ENCODE measurements around the gene EXOSC5. TPM values are rescaled to one million over a fixed set of nuclear protein-coding genes. Genes with fewer than 3 reads are reported as not detected.
A peak's percentile ranks its signal among the peaks of the same experiment; 100 is the strongest.

The EXOSC5 gene
- total RNA-seq, 2 donors from 2014 or later = 12.0 to 13.0 TPM

DNA sequence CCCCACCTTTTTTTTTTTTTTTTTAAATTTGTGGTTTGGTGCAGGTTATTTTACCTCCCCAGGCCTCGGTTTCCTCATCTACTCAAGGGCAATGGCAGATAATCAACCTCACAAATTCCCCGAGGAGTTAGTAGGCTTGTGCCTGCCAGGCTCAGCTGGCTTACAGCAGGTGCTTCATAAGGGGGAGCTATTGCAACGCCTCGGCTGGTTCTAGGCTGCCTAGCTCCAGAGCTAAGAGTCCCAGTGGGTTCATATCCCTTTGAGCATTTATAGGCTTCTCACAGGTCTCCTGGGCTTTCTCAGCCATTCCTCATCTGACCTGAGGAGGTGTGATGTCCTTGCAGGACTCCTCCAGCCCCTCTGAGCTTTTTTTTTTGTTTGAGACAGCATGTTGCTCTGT is 11.1 kb upstream of the EXOSC5 start:
- Mint-ChIP-seq H3K36me3 (ENCODE audit: low read depth) (peaks cover 2% of the 10 kb centered on the region), H3K4me3 (no peak overlapping the region), H3K27ac (no peak overlapping the region), H3K27me3 (no peaks in the 10 kb centered on the region), H3K4me1 (peaks cover 17% of the 10 kb centered on the region)
- DNase-seq = no peak
- ATAC-seq = no peak
- H3K9me3 ChIP-seq (ENCODE audit: control insufficient read depth, low read length, poor library complexity, severe bottlenecking) = no peaks in the 10 kb centered on the region

- H3K4me1 Mint-ChIP-seq = peaks cover 17% of the 10 kb centered on the region
- no peak overlapping the region for H3K27ac Mint-ChIP-seq
- H3K36me3 Mint-ChIP-seq (ENCODE audit: low read depth) = peaks cover 2% of the 10 kb centered on the region
- no peak overlapping the region for H3K4me3 Mint-ChIP-seq
- H3K27me3 Mint-ChIP-seq = no peaks in the 10 kb centered on the region
- no peaks in the 10 kb centered on the region for H3K9me3 ChIP-seq (ENCODE audit: control insufficient read depth, low read length, poor library complexity, severe bottlenecking)
- ATAC-seq (no peak), DNase-seq (no peak)
Measured at GRCh38 chr19:41407271-41407670, 10.1 kb upstream of the EXOSC5 start.

DNA sequence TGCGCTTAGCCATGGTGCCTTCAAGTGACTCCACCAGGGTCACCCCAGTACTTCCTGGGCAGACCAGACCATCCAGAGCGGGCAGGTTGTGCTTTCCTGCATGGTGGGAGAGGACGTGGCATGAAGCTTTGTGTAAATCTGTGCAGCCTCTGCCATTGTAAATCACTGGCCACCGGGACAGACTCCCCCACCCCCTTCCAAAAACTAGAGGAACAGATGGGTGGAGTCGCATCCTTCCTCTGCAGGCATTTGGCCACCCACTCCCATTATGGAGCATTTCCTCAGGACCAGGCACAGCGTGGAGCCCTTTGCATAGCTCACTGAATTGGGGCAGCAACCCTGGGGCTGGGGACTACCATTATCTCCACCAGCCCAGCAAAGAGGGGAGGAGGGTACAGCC is 8.6 kb upstream of the EXOSC5 start:
- no peak overlapping the region for H3K27ac Mint-ChIP-seq
- H3K27me3 Mint-ChIP-seq = no peaks in the 10 kb centered on the region
- DNase-seq (no peak), ATAC-seq (no peak)
- H3K9me3 ChIP-seq (ENCODE audit: control insufficient read depth, low read length, poor library complexity, severe bottlenecking) = no peaks in the 10 kb centered on the region
- peaks cover 2% of the 10 kb centered on the region for H3K36me3 Mint-ChIP-seq (ENCODE audit: low read depth)
- H3K4me3 Mint-ChIP-seq = no peak overlapping the region
- peaks cover 22% of the 10 kb centered on the region for H3K4me1 Mint-ChIP-seq

DNA sequence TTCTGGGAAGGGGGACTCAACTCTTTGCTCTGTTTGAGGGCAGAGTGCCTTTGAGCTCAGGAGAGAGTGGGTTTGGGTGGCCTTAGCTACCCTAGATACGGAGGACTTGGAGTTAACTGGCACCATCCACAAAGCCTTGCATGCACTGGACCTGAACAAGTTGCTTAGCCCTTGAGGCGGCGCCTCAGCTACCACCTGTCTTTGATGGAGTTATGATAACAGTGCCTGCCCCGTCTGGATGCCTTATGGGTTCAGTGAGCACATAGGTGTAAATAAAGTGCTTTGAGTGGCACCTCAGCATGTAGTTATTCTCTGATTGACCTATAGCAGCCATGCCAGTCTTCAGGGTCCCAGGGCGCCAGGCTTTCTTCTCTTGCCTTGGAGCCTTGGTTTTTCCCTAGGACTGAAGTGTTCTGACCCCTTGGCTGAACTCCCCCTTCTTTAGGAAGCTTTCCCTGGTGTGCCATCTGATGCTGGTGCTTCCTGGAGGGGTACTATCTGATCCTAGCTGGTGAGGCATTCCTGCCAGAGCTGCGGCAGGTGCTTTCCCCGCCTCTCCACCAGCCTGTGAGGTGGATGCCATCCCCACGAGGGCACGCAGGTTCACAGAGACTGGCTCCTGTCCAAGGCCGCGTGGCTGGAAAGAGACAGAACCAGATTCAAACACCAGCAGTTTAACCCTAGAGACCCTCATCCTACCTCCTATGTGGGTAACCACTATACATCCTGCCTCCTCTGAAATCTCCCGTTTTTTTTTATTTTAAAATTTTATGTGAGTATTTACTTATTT is 6.2 kb upstream of the EXOSC5 start:
- ATAC-seq = no peak
- peaks cover 2% of the 10 kb centered on the region for H3K36me3 Mint-ChIP-seq (ENCODE audit: low read depth)
- no peaks in the 10 kb centered on the region for H3K9me3 ChIP-seq (ENCODE audit: control insufficient read depth, low read length, poor library complexity, severe bottlenecking)
- no peaks in the 10 kb centered on the region for H3K27me3 Mint-ChIP-seq
- DNase-seq = no peak
- H3K27ac Mint-ChIP-seq = peak overlapping the region; percentile 34
- H3K4me3 Mint-ChIP-seq = no peak overlapping the region
- peaks cover 24% of the 10 kb centered on the region for H3K4me1 Mint-ChIP-seq

DNA sequence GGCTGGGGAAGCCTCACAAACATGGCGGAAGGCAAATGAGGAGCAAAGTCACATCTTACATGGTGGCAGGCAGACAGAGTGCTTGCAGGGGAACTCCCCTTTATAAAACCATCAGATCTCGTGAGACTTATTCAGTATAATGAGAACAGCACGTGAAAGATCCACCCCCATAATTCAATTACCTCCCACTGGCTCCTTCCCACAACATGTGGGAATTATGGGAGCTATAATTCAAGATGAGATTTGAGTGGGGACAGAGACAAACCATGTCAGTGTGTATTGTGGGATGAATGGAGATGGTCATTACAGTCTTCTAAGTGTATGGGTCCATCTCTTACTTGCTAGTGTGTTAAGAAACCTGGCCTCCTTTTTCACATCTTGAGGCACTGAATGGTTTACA is 4.9 kb upstream of the EXOSC5 start:
- Mint-ChIP-seq H3K4me1 (peaks cover 33% of the 10 kb centered on the region), H3K4me3 (no peak overlapping the region), H3K27ac (peak overlapping the region; percentile 59), H3K36me3 (ENCODE audit: low read depth) (peaks cover 1% of the 10 kb centered on the region), H3K27me3 (no peaks in the 10 kb centered on the region)
- H3K9me3 ChIP-seq (ENCODE audit: control insufficient read depth, low read length, poor library complexity, severe bottlenecking) = no peaks in the 10 kb centered on the region
- ATAC-seq (no peak), DNase-seq (no peak)

DNA sequence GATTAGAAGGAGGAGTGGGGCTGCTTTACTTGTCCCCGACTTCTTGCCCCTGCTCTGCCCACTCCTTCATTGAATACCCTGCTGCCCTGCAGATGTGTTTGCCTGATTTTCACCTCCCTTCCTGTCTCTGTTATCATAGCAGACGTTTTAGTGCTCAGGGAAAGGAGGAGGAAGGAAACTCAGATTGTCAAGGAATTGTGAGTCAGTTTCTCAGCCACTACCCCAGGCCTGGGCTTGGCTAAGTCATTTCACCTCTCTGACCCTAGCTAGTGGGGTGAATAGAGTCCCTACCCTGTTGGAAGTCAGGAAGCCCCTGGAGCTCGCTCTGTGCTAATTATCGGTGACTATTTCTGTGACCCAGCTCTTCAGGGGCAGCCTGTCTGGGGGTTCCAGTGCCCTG is 4.3 kb upstream of the EXOSC5 start:
- Mint-ChIP-seq H3K36me3 (ENCODE audit: low read depth) (no peaks in the 10 kb centered on the region), H3K4me1 (peaks cover 33% of the 10 kb centered on the region), H3K4me3 (no peak overlapping the region), H3K27me3 (no peaks in the 10 kb centered on the region), H3K27ac (peak overlapping the region; percentile 59)
- ATAC-seq (no peak), DNase-seq (no peak)
- H3K9me3 ChIP-seq (ENCODE audit: control insufficient read depth, low read length, poor library complexity, severe bottlenecking) = no peaks in the 10 kb centered on the region

DNA sequence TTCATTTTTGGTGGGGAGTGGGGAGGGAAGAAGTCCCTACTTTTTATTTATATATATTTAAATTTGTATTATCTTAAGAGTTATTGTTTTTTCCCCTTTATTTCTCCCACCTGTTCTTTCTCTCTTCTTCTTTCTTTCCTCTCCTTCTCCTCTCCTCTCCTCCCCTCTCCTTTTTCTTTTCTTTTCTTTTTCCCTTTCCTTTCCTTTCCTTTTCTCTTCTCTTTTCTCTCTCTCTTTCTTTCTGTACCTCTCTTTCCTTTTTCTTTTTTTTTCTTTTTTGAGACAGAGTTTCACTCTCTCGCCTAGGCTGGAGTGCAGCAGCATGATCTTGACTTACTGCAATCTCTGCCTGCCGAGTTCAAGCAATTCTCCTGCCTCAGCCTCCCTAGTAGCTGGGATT is 2.4 kb upstream of the EXOSC5 start:
- ATAC-seq (no peak), DNase-seq (no peak)
- Mint-ChIP-seq H3K27me3 (no peaks in the 10 kb centered on the region), H3K4me1 (peaks cover 44% of the 10 kb centered on the region), H3K27ac (peak overlapping the region; percentile 100), H3K36me3 (ENCODE audit: low read depth) (no peaks in the 10 kb centered on the region), H3K4me3 (peak overlapping the region; percentile 81)
- no peaks in the 10 kb centered on the region for H3K9me3 ChIP-seq (ENCODE audit: control insufficient read depth, low read length, poor library complexity, severe bottlenecking)

GRCh38 chr19:41399091-41399490 is 1.9 kb upstream of the EXOSC5 start:
- Mint-ChIP-seq H3K4me1 (peaks cover 44% of the 10 kb centered on the region), H3K27me3 (no peaks in the 10 kb centered on the region), H3K36me3 (ENCODE audit: low read depth) (no peaks in the 10 kb centered on the region), H3K4me3 (peak overlapping the region; percentile 97), H3K27ac (peak overlapping the region; percentile 100)
- no peak for ATAC-seq
- H3K9me3 ChIP-seq (ENCODE audit: control insufficient read depth, low read length, poor library complexity, severe bottlenecking) = no peaks in the 10 kb centered on the region
- no peak for DNase-seq

DNA sequence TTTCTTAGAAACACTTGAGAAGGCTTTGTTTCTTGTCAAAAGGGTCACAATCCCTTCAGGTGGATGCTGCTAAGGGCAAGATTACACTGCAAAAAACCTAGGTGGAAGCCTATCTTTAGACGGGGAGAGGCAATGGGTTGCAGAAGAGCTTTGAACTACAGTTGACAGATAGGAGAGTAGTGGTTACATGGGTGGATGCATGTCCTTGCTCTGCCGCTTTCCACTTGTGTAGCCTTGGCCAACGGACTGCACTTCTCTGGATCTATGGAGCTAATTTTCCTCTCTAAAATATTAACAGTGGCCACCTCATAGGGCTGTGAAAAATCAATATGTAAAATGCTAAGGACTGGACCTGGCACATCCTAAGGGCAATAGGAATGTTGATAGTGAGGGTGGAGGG is 1.4 kb upstream of the EXOSC5 start:
- H3K4me3 Mint-ChIP-seq = peak overlapping the region; percentile 97
- DNase-seq (no peak), ATAC-seq (no peak)
- H3K36me3 Mint-ChIP-seq (ENCODE audit: low read depth) = no peaks in the 10 kb centered on the region
- H3K27me3 Mint-ChIP-seq = no peaks in the 10 kb centered on the region
- H3K4me1 Mint-ChIP-seq = peaks cover 41% of the 10 kb centered on the region
- peak overlapping the region; percentile 100 for H3K27ac Mint-ChIP-seq
- no peaks in the 10 kb centered on the region for H3K9me3 ChIP-seq (ENCODE audit: control insufficient read depth, low read length, poor library complexity, severe bottlenecking)

GRCh38 chr19:41398050-41398418 is 875 bp upstream of the EXOSC5 start:
- no peaks in the 10 kb centered on the region for H3K27me3 Mint-ChIP-seq
- H3K27ac Mint-ChIP-seq = peak overlapping the region; percentile 100
- DNase-seq (no peak), ATAC-seq (no peak)
- no peaks in the 10 kb centered on the region for H3K36me3 Mint-ChIP-seq (ENCODE audit: low read depth)
- peak overlapping the region; percentile 97 for H3K4me3 Mint-ChIP-seq
- H3K9me3 ChIP-seq (ENCODE audit: control insufficient read depth, low read length, poor library complexity, severe bottlenecking) = no peaks in the 10 kb centered on the region
- H3K4me1 Mint-ChIP-seq = peaks cover 39% of the 10 kb centered on the region

- no peaks in the 10 kb centered on the region for H3K9me3 ChIP-seq (ENCODE audit: control insufficient read depth, low read length, poor library complexity, severe bottlenecking)
- H3K4me1 Mint-ChIP-seq = peaks cover 34% of the 10 kb centered on the region
- H3K36me3 Mint-ChIP-seq (ENCODE audit: low read depth) = no peaks in the 10 kb centered on the region
- H3K27ac Mint-ChIP-seq = peak overlapping the region; percentile 100
- no peak for DNase-seq
- ATAC-seq = no peak
- H3K27me3 Mint-ChIP-seq = no peaks in the 10 kb centered on the region
- H3K4me3 Mint-ChIP-seq = peak overlapping the region; percentile 97
Measured at GRCh38 chr19:41395355-41395754, 1.8 kb downstream of the EXOSC5 start.

DNA sequence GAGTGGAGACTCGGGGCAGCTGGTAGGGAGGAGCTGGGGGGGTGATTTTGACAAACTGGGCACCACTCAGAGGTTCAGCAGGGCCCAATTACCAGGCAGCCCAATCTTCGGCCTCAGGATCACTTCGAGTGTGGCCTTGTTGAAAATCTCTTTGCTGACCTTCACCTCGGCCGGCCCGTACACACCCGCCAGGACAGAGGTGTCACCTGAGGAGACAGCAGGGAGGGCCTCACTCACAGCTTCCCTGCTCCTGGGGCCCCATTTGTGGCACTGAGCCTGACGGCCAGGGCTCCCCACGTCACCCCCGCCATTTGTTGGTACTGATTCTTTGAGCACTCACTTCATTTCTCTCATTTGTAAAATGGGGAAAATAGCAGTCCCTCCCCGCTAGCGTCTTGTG is 4.4 kb downstream of the EXOSC5 start:
- Mint-ChIP-seq H3K27me3 (no peaks in the 10 kb centered on the region), H3K4me3 (no peak overlapping the region), H3K36me3 (ENCODE audit: low read depth) (no peaks in the 10 kb centered on the region), H3K27ac (no peak overlapping the region), H3K4me1 (peaks cover 18% of the 10 kb centered on the region)
- no peak for DNase-seq
- H3K9me3 ChIP-seq (ENCODE audit: control insufficient read depth, low read length, poor library complexity, severe bottlenecking) = no peaks in the 10 kb centered on the region
- no peak for ATAC-seq

DNA sequence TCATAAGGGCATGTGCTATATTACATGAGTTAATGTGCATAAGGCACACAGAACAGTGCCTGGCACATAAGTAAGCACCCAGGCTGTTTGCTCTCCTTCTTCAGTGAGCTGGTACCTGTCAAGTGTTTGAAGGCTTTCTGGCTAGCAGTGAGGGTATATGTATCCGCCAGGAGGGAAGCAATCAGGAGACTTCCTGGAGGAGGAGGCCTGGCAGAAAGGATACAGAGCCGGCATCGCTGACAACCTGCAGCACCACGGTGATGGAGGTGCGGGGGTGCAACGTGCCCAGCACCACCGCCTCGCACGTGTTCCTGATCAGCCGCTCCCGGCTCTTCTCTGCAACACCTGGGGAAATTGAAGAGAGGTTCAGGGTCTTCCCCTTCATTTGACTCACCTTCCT is 5.5 kb downstream of the EXOSC5 start:
- Mint-ChIP-seq H3K36me3 (ENCODE audit: low read depth) (no peaks in the 10 kb centered on the region), H3K4me1 (peaks cover 14% of the 10 kb centered on the region), H3K4me3 (no peak overlapping the region), H3K27me3 (no peaks in the 10 kb centered on the region), H3K27ac (peak overlapping the region; percentile 27)
- DNase-seq = no peak
- H3K9me3 ChIP-seq (ENCODE audit: control insufficient read depth, low read length, poor library complexity, severe bottlenecking) = no peaks in the 10 kb centered on the region
- no peak for ATAC-seq

DNA sequence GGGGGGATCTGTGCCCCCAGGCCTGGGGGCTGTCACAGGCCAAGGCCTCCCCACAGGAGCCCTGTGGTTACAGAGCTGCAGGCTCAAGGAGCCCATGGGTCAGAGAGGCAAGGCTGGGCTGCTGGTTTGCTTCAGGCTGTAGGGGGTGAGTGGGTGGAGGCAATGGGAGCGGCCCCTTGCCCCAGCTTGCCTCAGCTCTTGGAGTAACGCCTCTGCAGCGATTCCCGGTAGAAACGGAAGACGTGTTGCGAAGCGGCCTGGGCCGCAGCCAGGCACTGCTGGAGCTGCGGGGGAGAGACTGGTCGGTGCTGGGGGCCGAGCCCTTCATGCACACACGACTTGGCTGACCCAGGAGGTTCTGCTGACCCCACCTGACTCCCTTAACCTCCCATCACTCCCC is 10.7 kb downstream of the EXOSC5 start:
- Mint-ChIP-seq H3K27me3 (no peaks in the 10 kb centered on the region), H3K4me1 (peaks cover 3% of the 10 kb centered on the region), H3K36me3 (ENCODE audit: low read depth) (no peaks in the 10 kb centered on the region), H3K4me3 (no peak overlapping the region), H3K27ac (peak overlapping the region; percentile 49)
- ATAC-seq = no peak
- H3K9me3 ChIP-seq (ENCODE audit: control insufficient read depth, low read length, poor library complexity, severe bottlenecking) = no peaks in the 10 kb centered on the region
- no peak for DNase-seq
